Neural cell (in vitro differentiated cells): ENCODE data around the gene NUDT8. TPM values are rescaled to one million over a fixed set of nuclear protein-coding genes. Genes with fewer than 3 reads are reported as not detected.

ENCODE experiments used
- H2AFZ ChIP-seq: fragments of 200-600, 300-800 bp; sonication (generic), shearing (Covaris generic); 2 replicates; pipeline ENCODE4 v1.6.0; 2014; ENCODE audit warnings: low read depth, mild to moderate bottlenecking, antibody characterized with exemption, low read length, moderate library complexity
- H3F3A ChIP-seq: fragments of 200-600 bp; shearing (Covaris generic); 2 replicates; pipeline ENCODE4 v1.6.1; 2016; ENCODE audit warnings: mild to moderate bottlenecking, moderate library complexity, mixed read lengths, antibody characterized with exemption, low read length; ENCODE audit not compliant: insufficient read depth, poor library complexity, severe bottlenecking
- H3K27ac ChIP-seq: fragments of 200-600, 300-800 bp; sonication (generic), shearing (Covaris generic); 2 replicates; pipeline ENCODE4 v1.5.1; 2014; ENCODE audit warnings: mild to moderate bottlenecking, low read length, moderate library complexity
- H3K27me3 ChIP-seq: fragments of 300-800, 200-600 bp; sonication (generic), shearing (Covaris generic); 2 replicates; pipeline ENCODE4 v1.6.0; 2014; ENCODE audit warnings: mild to moderate bottlenecking, low read depth, low read length, moderate library complexity; ENCODE audit not compliant: insufficient read depth
- H3K36me3 ChIP-seq: fragments of 300-800, 200-600 bp; sonication (generic), shearing (Covaris generic); 2 replicates; pipeline ENCODE4 v1.5.1; 2014; ENCODE audit warnings: mild to moderate bottlenecking, antibody characterized with exemption, low read length, moderate library complexity; ENCODE audit not compliant: insufficient read depth
- H3K4me2 ChIP-seq: fragments of 300-800, 200-600 bp; sonication (generic), shearing (Covaris generic); 2 replicates; pipeline ENCODE4 v1.6.0; 2014; ENCODE audit warnings: mild to moderate bottlenecking, low read length
- H3K4me3 ChIP-seq: fragments of 300-800, 200-600 bp; sonication (generic), shearing (Covaris generic); 2 replicates; pipeline ENCODE4 v1.5.1; 2014; ENCODE audit warnings: mild to moderate bottlenecking, low read length, moderate library complexity
- H3K79me2 ChIP-seq: fragments of 200-600 bp; shearing (Covaris generic); replicated peaks from 2 replicates; pipeline ENCODE4 v1.6.0; 2014; ENCODE audit warnings: mild to moderate bottlenecking, low read length, moderate library complexity; ENCODE audit not compliant: insufficient read depth
- H3K9ac ChIP-seq: fragments of 300-800, 200-600 bp; sonication (generic), shearing (Covaris generic); 2 replicates; pipeline ENCODE4 v1.6.1; 2016; ENCODE audit warnings: mild to moderate bottlenecking, low read length, mixed read lengths
- H3K9me2 ChIP-seq: fragments of 200-600 bp; shearing (Covaris generic); 2 replicates; pipeline ENCODE4 v1.6.1; 2016; ENCODE audit warnings: mild to moderate bottlenecking, low read length, mixed read lengths; ENCODE audit not compliant: insufficient read depth
- H3K9me3 ChIP-seq: fragments of 200-600, 300-800 bp; sonication (generic), shearing (Covaris generic); 2 replicates; pipeline ENCODE4 v1.6.1; 2016; ENCODE audit warnings: mild to moderate bottlenecking, mixed run types, low read length, moderate library complexity, mixed read lengths
- H4K20me1 ChIP-seq: fragments of 200-600 bp; shearing (Covaris generic); 2 replicates; pipeline ENCODE4 v1.6.1; 2016; ENCODE audit warnings: mild to moderate bottlenecking, mixed run types; ENCODE audit not compliant: insufficient read depth
- CTCF ChIP-seq: fragments of 450-650 bp; IDR thresholded peaks from 2 replicates; pipeline ENCODE4 v1.5.1; 2014; ENCODE audit warnings: antibody characterized with exemption, mild to moderate bottlenecking, moderate library complexity; ENCODE audit not compliant: poor library complexity, severe bottlenecking
- EP300 ChIP-seq: fragments of 450-650 bp; conservative IDR thresholded peaks from 2 replicates; pipeline ENCODE4 v1.6.1; 2014; ENCODE audit warnings: antibody characterized with exemption, mild to moderate bottlenecking, moderate library complexity; ENCODE audit not compliant: poor library complexity, severe bottlenecking
- EZH2 ChIP-seq: fragments of 200-600, 300-800 bp; shearing (Covaris generic), sonication (generic); IDR thresholded peaks from 2 replicates; pipeline ENCODE4 v1.6.1; 2014; ENCODE audit warnings: antibody characterized with exemption, low read length, borderline replicate concordance, mild to moderate bottlenecking; ENCODE audit not compliant: insufficient read depth, poor library complexity, severe bottlenecking
- MXI1 ChIP-seq: fragments of 450-650 bp; conservative IDR thresholded peaks from 2 replicates; pipeline ENCODE4 v1.6.1; 2014; ENCODE audit warnings: antibody characterized with exemption, mild to moderate bottlenecking; ENCODE audit not compliant: poor library complexity, severe bottlenecking
- POLR2AphosphoS5 ChIP-seq: IDR thresholded peaks from 2 replicates; pipeline ENCODE4 v1.6.1; 2012
- RAD21 ChIP-seq: fragments of 450-650 bp; conservative IDR thresholded peaks from 2 replicates; pipeline ENCODE4 v1.6.1; 2014; ENCODE audit warnings: antibody characterized with exemption, mild to moderate bottlenecking, moderate library complexity
- REST ChIP-seq: IDR thresholded peaks from 2 replicates; pipeline ENCODE4 v1.6.1; 2012; ENCODE audit warnings: borderline replicate concordance
- SMC3 ChIP-seq: fragments of 450-650 bp; conservative IDR thresholded peaks from 2 replicates; pipeline ENCODE4 v1.6.1; 2014; ENCODE audit warnings: antibody characterized with exemption, mild to moderate bottlenecking, moderate library complexity; ENCODE audit not compliant: poor library complexity
- TAF1 ChIP-seq: IDR thresholded peaks from 2 replicates; pipeline ENCODE4 v1.6.1; 2012; ENCODE audit warnings: low read depth
- polyA plus RNA-seq: library from polyadenylated mRNA; depleted of rRNA; stranded (reverse); fragments of >200 nt; gene quantifications from 2 replicates; pipeline ENCODE4 v1.2.3, GENCODE V29; 2014

NUDT8 gene
- polyA plus RNA-seq, 1 donor from 2014 or later = not detected

GRCh38 chr11:67635231-67635521 is 5.4 kb upstream of the NUDT8 start:
- H3K9me3 ChIP-seq = no peaks in the 10 kb centered on the region
- no peaks in the 10 kb centered on the region for H3K9me2 ChIP-seq
- TF ChIP-seq REST (no peak), TAF1 (no peak), EP300 (no peak), SMC3 (no peak), CTCF (no peak), RAD21 (no peak), EZH2 (no peak), POLR2AphosphoS5 (no peak)
- H3K27me3 ChIP-seq = no peaks in the 10 kb centered on the region
- no peak overlapping the region for H2AFZ ChIP-seq
- H3K27ac ChIP-seq = no peak overlapping the region
- H3F3A ChIP-seq = no peaks in the 10 kb centered on the region
- no peaks in the 10 kb centered on the region for H3K36me3 ChIP-seq
- H3K4me2 ChIP-seq = no peak overlapping the region
- H3K79me2 ChIP-seq = no peaks in the 10 kb centered on the region
- no peak overlapping the region for H3K4me3 ChIP-seq
- no peaks in the 10 kb centered on the region for H4K20me1 ChIP-seq
- H3K9ac ChIP-seq = no peak overlapping the region

GRCh38 chr11:67634366-67635230 is 4.9 kb upstream of the NUDT8 start:
- TF ChIP-seq RAD21 = no peak
- TF ChIP-seq SMC3 = no peak
- TF ChIP-seq TAF1 = no peak
- no peak for TF ChIP-seq CTCF
- no peak for TF ChIP-seq EZH2
- TF ChIP-seq MXI1 = no peak
- no peak for TF ChIP-seq EP300
- no peak for TF ChIP-seq POLR2AphosphoS5
- TF ChIP-seq REST = no peak
- H3F3A ChIP-seq = no peaks in the 10 kb centered on the region
- H3K4me3 ChIP-seq = no peak overlapping the region
- H3K79me2 ChIP-seq = no peaks in the 10 kb centered on the region
- H3K4me2 ChIP-seq = no peak overlapping the region
- no peaks in the 10 kb centered on the region for H3K9me3 ChIP-seq
- H3K9me2 ChIP-seq = no peaks in the 10 kb centered on the region
- no peaks in the 10 kb centered on the region for H3K27me3 ChIP-seq
- no peak overlapping the region for H2AFZ ChIP-seq
- no peak overlapping the region for H3K9ac ChIP-seq
- H4K20me1 ChIP-seq = no peaks in the 10 kb centered on the region
- no peaks in the 10 kb centered on the region for H3K36me3 ChIP-seq
- H3K27ac ChIP-seq = no peak overlapping the region
